ENCODE measurements around the gene CELF4. TPM values are rescaled to one million over a fixed set of nuclear protein-coding genes. Genes with fewer than 3 reads are reported as not detected.

Gene CELF4
- total RNA-seq, 1 donor from 2014 or later = 0.44 TPM

- Mint-ChIP-seq H3K9me3 (ENCODE audit: unreplicated experiment) (no peaks in the 10 kb centered on the region), H3K36me3 (ENCODE audit: low read depth, unreplicated experiment) (no peaks in the 10 kb centered on the region), H3K27ac (ENCODE audit: unreplicated experiment) (no peak overlapping the region), H3K4me3 (ENCODE audit: unreplicated experiment) (no peak overlapping the region), H3K4me1 (ENCODE audit: unreplicated experiment) (peaks cover 26% of the 10 kb centered on the region), H3K27me3 (ENCODE audit: unreplicated experiment) (peaks cover 3% of the 10 kb centered on the region)
- no peak for DNase-seq (ENCODE audit: low spot score)
- TF ChIP-seq CTCF (IDR thresholded peaks at IDR 0.05; ENCODE audit: unreplicated experiment) = no peak
These were observed 35.7 kb downstream of the CELF4 start for GRCh38 chr18:37529863-37530262.

- Mint-ChIP-seq H3K27ac (ENCODE audit: unreplicated experiment) (no peak overlapping the region), H3K27me3 (ENCODE audit: unreplicated experiment) (peaks cover 4% of the 10 kb centered on the region), H3K9me3 (ENCODE audit: unreplicated experiment) (no peaks in the 10 kb centered on the region), H3K4me3 (ENCODE audit: unreplicated experiment) (no peak overlapping the region), H3K4me1 (ENCODE audit: unreplicated experiment) (peaks cover 24% of the 10 kb centered on the region), H3K36me3 (ENCODE audit: low read depth, unreplicated experiment) (no peaks in the 10 kb centered on the region)
- no peak for DNase-seq (ENCODE audit: low spot score)
- no peak for TF ChIP-seq CTCF (IDR thresholded peaks at IDR 0.05; ENCODE audit: unreplicated experiment)
These were observed 36.3 kb downstream of the CELF4 start for GRCh38 chr18:37529296-37529695.

- Mint-ChIP-seq H3K9me3 (ENCODE audit: unreplicated experiment) (no peaks in the 10 kb centered on the region), H3K4me1 (ENCODE audit: unreplicated experiment) (peaks cover 24% of the 10 kb centered on the region), H3K36me3 (ENCODE audit: low read depth, unreplicated experiment) (no peaks in the 10 kb centered on the region), H3K4me3 (ENCODE audit: unreplicated experiment) (no peak overlapping the region), H3K27me3 (ENCODE audit: unreplicated experiment) (peaks cover 11% of the 10 kb centered on the region), H3K27ac (ENCODE audit: unreplicated experiment) (no peak overlapping the region)
- TF ChIP-seq CTCF (IDR thresholded peaks at IDR 0.05; ENCODE audit: unreplicated experiment) = no peak
- no peak for DNase-seq (ENCODE audit: low spot score)
These were observed 38.2 kb downstream of the CELF4 start for GRCh38 chr18:37527395-37527794.

- DNase-seq (ENCODE audit: low spot score) = no peak
- H3K27ac Mint-ChIP-seq (ENCODE audit: unreplicated experiment) = no peak overlapping the region
- TF ChIP-seq CTCF (IDR thresholded peaks at IDR 0.05; ENCODE audit: unreplicated experiment) = no peak
- H3K27me3 Mint-ChIP-seq (ENCODE audit: unreplicated experiment) = peaks cover 15% of the 10 kb centered on the region
- peak overlapping the region; percentile 69 for H3K4me3 Mint-ChIP-seq (ENCODE audit: unreplicated experiment)
- no peaks in the 10 kb centered on the region for H3K36me3 Mint-ChIP-seq (ENCODE audit: low read depth, unreplicated experiment)
- peaks cover 29% of the 10 kb centered on the region for H3K4me1 Mint-ChIP-seq (ENCODE audit: unreplicated experiment)
- H3K9me3 Mint-ChIP-seq (ENCODE audit: unreplicated experiment) = no peaks in the 10 kb centered on the region
These were observed 40.4 kb downstream of the CELF4 start for GRCh38 chr18:37525262-37525585.

GRCh38 chr18:37524498-37525261 is 40.9 kb downstream of the CELF4 start:
- no peak overlapping the region for H3K27ac Mint-ChIP-seq (ENCODE audit: unreplicated experiment)
- no peak for TF ChIP-seq CTCF (IDR thresholded peaks at IDR 0.05; ENCODE audit: unreplicated experiment)
- no peaks in the 10 kb centered on the region for H3K36me3 Mint-ChIP-seq (ENCODE audit: low read depth, unreplicated experiment)
- peak overlapping the region; percentile 69 for H3K4me3 Mint-ChIP-seq (ENCODE audit: unreplicated experiment)
- no peaks in the 10 kb centered on the region for H3K9me3 Mint-ChIP-seq (ENCODE audit: unreplicated experiment)
- H3K4me1 Mint-ChIP-seq (ENCODE audit: unreplicated experiment) = peaks cover 29% of the 10 kb centered on the region
- DNase-seq (ENCODE audit: low spot score) = peak; percentile 27
- peaks cover 15% of the 10 kb centered on the region for H3K27me3 Mint-ChIP-seq (ENCODE audit: unreplicated experiment)

Data from endothelial cell (in vitro differentiated cells).